ENCODE results near the gene AVP.

- TF ChIP-seq CTCF (IDR thresholded peaks at IDR 0.05) (no peak), POLR2A (IDR thresholded peaks at IDR 0.05) (no peak)
Measured at GRCh38 chr20:3111507-3111906, 27.0 kb upstream of the AVP start.

Measured in uterus (tissue), 2 donors.